GM12875 (cell line): ENCODE measurements around the gene MCCD1.

Experiments used
- H3K4me3 ChIP-seq: one replicate; pipeline ENCODE4 v1.5.1; 2011; ENCODE audit warnings: low read depth, low read length, control low read depth
- TF ChIP-seq, protein P1 (sequence below): IDR thresholded peaks from 2 replicates; pipeline ENCODE4 v1.5.1; 2011; ENCODE audit warnings: low read depth, mild to moderate bottlenecking, control low read depth, inconsistent platforms, low read length, moderate library complexity, borderline replicate concordance; ENCODE audit not compliant: insufficient read depth

Gene MCCD1

DNA sequence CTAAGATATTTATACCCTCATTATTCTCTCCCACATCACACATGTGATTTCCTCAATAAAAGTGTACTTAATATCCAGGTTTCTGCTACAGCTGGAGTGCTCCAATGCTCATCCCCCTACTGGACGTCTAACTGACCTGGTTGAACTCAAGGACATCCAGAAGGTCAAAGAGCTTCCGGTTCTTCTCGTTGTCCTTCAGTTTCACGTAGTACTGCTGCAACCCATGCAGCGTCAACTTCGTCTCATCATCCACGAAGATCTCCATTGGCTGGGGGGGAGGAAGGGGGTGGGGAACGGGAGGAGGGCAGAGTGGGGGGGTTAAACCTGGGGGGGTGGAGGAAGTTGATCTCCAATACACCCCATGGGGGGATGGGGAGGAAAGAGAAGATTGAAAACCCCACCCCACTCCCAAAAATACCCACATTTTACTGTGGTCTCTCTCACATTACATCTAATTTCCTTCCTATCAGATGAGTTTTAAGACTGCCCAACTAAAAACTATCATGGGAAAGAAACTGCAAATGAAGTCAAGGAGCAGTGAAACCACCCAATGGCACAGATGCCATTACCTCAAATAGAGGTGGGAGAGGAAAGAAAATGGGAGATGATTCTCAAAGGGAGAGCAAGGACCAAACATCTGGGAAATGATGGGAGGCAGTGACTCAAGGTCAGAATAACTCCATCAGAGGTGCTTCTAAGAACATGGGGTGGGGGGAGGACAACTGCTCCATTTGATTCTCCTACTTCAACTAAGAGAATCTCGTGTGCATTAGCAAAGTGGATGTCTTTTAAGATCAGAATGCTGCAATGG is 4.1 kb downstream of the MCCD1 start:
- no peak overlapping the region for H3K4me3 ChIP-seq

DNA sequence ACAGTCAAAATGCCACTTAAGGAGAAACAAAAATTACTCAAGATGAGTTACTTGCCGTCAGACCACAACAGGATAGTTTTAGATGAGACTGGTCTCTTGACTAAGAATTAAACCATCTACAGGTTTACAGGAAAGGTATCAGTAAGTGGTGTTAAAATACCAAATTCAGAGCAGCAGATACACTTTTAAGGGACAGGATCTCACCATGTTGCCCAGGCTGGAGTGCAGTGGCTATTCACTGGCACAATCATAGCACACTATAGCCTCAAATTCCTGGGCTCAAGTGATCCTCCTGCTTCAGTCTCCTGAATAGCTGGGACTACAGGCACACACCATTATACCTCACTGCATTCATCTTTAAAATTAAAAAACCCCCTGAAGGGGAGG is 4.7 kb downstream of the MCCD1 start:
- TF ChIP-seq, protein P1, sequence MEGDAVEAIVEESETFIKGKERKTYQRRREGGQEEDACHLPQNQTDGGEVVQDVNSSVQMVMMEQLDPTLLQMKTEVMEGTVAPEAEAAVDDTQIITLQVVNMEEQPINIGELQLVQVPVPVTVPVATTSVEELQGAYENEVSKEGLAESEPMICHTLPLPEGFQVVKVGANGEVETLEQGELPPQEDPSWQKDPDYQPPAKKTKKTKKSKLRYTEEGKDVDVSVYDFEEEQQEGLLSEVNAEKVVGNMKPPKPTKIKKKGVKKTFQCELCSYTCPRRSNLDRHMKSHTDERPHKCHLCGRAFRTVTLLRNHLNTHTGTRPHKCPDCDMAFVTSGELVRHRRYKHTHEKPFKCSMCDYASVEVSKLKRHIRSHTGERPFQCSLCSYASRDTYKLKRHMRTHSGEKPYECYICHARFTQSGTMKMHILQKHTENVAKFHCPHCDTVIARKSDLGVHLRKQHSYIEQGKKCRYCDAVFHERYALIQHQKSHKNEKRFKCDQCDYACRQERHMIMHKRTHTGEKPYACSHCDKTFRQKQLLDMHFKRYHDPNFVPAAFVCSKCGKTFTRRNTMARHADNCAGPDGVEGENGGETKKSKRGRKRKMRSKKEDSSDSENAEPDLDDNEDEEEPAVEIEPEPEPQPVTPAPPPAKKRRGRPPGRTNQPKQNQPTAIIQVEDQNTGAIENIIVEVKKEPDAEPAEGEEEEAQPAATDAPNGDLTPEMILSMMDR, result no peak
- H3K4me3 ChIP-seq, result no peak overlapping the region

More for the DNA sequence above, 4.1 kb downstream of the MCCD1 start:
- TF ChIP-seq, protein P1, result no peak

DNA sequence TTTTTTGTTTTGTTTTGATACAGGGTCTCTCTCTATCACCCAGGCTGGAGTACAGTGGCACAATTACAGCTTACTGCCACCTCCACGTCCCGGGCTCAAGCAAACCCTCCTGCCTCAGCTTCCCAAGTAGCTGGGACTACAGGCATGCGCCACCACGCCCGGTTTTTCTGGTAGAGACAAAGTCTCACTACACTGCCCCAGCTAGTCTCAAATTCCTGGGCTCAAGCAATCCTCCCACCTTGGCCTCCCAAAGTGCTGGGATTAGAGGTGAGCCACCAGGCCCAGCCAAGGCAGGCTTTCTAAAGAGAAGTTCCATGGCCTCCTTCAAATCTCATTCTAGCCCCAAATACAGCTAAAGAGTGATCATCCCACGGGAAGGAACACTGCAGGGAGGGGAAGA is 5.2 kb downstream of the MCCD1 start:
- TF ChIP-seq, protein P1, result no peak
- H3K4me3 ChIP-seq, result no peak overlapping the region

DNA sequence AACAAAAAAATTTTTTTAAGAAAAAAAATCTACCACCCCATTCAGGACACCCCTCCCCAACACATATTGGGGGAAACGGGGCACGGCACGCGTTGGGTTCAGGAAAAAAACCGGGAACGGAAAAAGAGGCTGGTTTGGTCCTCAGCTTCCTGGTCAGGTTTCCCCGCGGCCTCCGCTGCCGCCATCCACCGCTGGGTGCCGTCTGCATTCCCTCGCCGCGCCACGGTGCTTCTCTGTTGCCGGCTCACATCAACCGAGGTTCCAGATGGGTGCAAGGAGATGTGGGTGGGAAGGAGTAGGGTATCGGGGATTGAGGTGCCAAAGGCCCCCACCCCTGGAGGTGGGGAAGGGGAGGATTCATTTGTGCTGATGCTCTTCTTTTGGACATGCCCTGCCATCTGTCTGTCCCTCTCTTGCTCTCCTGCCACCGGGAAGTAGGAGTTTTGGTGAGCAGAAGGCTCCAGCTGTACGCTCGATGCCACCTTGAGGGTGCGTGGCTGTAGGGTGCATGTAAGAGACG is 5.8 kb downstream of the MCCD1 start:
- no peak overlapping the region for H3K4me3 ChIP-seq
- TF ChIP-seq, protein P1, result no peak

DNA sequence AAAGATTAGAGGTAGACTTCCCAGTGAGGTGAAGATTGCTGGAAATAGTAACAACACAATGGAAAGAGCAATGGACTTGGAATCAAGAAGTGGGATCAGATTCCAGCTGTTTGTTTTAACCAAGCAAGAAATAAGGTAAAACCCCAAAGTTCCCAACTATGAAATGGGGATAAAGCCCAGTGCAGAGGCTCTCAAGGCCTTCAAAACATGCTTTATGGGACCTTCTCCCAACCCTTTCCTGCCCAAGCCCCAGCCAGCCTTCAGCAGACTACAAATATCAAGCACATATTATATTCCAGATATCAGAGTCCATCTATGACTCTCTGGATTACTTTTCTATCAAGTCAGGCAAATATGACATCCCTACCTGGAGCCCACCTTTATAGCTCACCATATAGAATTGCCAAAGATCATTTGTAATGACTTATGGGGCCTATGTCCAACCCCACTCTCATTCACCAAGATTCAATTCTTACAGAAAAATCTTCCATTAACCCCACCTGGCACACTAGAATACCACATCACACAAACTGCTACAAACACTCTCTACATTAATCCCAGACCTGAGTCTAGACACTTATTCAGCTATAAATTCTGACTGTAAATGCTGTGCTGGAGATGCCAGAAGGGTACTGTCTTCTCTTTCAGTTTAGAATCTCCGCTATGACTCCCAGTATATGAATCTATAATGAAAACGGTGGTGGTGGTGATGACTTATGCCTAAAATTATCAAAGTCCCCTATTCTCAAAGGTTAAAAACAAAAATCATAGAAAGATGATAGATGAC is 7.0 kb downstream of the MCCD1 start:
- TF ChIP-seq, protein P1, result no peak
- H3K4me3 ChIP-seq, result no peak overlapping the region

DNA sequence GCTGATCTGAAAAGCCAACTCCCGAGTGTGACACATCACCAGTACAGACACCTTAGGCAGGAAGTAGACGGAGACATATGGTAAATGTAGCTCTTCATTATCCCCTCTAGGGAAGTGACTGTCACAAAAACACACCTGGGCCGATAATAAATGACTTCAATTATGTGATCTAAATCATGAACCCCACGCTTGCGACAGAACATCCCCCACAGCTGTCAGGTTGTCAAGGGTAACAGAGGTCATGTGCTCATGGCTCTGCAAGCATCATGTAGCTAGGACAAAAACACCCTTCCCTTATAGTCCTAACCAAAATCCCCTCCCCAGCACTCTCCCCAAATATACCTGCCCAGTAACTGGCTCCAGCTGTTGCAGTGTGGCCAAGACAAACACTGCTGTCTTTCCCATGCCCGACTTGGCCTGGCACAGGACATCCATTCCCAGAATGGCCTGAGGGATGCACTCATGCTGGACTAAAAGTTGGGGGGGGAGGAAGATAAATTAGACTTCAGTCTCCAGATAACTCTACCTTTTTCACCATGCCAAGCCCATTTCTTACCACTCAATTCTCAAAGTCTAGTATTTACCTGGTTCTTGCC is 10.1 kb downstream of the MCCD1 start:
- TF ChIP-seq, protein P1, result no peak
- H3K4me3 ChIP-seq, result no peak overlapping the region
